Colon (tissue), 2 donors: ENCODE results near the gene RPIA.
A peak's percentile ranks its signal among the peaks of the same experiment; 100 is the strongest.
"Not testable (repeated sequence)": the region's sequence is repeated elsewhere in the genome, so short reads cannot be mapped to it uniquely, and the experiment has no call there.

ENCODE experiments used
- FAIRE-seq: peaks from 2 replicates; lab custom pipeline; 2012; peaks lifted over from hg19 to GRCh38; lab: Jason Lieb, UNC
- donor health status: control.
- donor health status: control.

Gene RPIA

DNA sequence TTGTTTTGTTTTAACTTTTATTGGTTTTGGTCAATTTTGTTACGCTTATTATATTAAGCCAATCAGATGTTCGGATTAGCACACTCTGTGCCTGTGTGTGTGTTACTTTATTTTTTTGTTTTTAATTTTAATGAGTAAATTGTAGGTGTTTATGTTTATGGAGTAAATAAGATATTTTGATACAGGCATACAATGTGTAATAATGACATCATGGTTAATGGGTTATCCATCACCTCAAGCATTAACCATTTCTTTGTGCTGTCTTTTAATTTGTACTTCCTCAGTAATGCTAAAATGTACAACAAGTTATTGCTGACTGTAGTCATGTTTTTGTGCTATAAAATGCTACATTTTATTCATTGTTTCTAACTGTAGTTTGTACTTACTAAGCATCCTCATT is 97.7 kb downstream of the RPIA start:
- FAIRE-seq: not testable (repeated sequence)

DNA sequence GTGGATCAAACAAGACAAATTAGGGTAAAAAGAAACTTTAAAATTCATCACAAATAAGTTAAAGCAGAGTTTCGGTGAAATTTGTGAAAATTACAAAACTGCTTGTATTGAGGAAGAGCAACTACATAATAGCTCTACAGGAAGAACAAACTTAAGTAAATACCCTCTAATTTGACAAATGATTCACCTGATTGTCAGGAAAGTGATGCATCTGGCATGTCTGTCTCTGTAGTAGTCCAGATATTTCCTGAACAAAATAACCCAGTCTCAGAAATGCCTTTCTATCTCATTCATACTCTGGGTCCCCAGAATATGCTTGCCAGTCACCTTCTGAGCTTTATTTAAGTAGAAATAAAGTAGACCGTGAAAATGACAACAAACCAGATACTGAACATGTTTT is 104.5 kb downstream of the RPIA start:
- peak; percentile 10 for FAIRE-seq

DNA sequence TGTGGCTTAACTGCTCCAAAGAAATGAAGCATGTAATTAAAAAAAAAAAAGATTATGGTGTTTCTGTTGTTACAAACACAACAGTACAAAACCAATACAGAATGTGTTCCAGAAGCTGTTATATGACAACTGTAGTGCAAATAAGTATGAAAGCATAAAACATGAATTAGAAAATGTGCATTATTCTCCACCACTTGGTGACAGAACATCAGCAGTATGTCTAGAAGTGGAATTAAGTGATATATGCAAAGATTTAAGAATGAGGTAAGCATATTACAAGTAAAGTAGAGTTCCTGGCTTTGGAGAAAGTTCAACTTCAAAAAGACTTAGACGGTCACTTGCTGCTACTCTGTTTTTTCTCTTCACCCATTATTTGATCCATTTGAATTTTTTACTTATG is 105.0 kb downstream of the RPIA start:
- not testable (repeated sequence) for FAIRE-seq

DNA sequence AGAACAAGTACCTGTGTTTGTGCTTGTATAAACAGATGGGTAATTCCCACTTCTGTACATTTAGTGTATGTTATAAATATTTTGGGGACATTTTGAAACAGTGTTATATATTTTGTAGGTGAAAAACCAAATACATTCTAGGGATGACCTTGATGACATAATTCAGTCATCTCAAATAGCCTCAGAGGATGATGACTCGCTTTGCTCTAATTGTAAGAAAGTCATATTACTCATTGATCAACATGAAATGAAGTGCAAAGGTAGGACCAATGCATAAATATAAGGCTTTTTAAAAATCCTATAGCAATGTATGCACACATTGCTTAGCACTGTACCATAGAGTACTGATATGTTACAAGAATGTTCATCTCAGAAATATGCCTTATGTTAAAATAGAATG is 105.7 kb downstream of the RPIA start:
- not testable (repeated sequence) for FAIRE-seq
